Stimulated activated naive CD4-positive, alpha-beta T cell (primary cell): ENCODE data around the gene HNF4A.

Experiments used
- DNase-seq, 6 experiments: peaks; one replicate each; lab custom pipeline; 2025; lab: John Stamatoyannopoulos, UW

HNF4A gene

DNA sequence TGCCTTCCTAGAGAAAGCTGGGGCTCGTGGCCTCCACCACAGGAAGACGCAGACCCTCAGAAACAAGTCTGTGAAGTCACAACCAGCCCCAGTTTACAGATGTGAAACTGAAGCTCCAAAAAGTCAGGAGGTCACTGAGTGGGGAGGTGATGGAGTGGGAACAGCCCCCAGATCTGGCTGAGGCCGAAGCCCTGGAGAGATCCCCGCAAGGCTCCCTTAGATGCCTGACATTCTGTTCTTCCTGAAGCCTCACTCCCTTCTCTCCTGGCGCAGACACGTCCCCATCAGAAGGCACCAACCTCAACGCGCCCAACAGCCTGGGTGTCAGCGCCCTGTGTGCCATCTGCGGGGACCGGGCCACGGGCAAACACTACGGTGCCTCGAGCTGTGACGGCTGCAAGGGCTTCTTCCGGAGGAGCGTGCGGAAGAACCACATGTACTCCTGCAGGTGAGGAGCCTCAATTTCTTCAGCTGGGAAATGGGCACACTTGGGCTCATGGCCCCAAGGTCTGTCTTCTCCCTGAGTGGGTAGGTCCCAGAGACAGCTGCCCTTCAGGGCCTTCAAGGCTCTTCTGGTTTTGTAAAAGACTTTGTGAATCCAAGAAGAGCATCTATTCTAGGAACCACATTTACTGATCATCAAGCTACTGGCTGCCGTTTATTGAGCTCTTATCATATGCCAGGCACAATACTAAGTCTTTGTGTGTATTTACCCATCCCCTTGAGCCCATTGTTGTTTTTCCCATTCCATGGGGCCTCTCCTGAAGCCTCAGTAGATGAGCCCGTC, 50.5 kb downstream of the HNF4A start:
- no peak for DNase-seq

DNA sequence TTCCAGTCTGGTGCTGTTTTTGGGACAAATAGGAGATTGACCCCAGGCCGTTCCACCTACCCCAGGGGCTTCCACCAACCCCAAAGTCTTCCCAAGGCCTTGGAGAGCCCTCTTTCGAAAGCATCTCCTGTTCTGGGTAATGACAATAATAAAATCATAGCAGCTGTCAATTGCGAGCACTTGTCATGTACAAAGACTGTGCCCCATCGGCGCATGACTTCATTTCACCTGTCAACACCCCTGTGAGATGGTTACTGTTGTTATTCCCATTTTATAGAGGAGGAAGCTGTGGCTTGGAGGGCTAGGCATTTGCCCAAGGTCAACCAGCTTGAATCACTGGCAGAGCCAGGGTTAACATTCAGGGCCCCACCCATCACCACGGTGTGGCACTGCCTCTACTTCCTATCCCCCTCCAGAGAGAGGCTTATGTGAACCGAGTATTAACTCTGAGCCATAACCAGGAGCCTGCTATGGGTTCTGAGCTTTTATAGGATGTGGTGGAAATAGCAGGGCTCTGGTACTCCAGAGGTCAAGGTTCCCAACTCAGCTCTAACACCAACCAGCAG, 51.2 kb downstream of the HNF4A start:
- no peak for DNase-seq

DNA sequence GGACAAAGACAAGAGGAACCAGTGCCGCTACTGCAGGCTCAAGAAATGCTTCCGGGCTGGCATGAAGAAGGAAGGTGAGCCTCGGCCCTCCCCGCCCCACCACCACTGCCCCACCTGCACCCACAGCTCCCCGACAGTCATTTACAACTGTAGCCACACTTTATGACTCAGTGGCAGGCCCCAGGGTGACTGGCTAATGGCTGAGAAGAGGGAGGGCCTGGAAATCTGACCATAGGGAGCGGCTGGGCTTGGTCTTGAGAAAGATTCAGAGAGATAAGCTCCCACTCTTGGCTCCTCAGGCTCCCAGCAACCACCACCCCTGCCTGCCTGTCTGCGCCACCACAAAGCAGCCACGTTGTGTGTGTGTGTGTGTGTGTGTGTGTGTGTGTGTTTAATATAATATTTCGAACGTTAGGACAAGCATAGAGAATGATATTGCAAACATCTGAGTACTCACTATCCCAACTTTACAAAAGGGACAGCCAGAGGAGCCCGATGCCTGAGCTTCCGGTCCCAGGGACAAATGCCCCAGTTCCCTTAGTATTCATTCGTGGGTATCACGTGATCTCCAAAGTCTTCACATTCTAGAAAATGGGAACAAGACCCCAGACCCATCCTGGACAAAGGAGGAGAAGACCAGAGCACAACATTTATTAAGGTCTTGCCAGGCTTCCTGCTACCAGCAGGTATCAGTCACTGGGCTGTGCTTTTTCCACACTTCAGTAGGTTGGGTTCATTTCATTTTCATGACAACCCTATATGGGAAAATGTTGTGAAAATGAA, 52.1 kb downstream of the HNF4A start:
- no peak for DNase-seq

DNA sequence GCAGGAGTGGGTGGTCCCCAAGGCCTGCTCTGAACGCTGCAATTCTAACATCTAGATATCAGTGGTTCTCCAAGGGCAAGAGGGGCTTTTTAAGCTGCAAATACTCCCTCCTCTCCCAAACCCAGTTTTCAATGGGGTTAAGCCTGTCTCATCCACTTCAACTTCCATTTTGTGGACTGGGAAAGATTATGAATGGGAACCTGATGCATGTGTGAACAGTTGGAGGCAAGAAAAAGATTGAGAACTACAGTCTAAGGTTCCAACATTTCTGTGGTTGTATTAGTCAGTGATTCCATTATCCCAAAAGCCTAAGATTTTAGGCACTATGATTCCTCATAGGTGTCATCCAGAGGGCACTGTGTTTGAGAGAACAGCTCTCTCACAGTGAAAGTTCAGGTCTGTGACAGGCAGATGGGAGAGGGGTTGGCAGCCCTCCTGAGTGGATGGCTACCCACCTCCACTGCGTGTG, 53.7 kb downstream of the HNF4A start:
- DNase-seq, result no peak

DNA sequence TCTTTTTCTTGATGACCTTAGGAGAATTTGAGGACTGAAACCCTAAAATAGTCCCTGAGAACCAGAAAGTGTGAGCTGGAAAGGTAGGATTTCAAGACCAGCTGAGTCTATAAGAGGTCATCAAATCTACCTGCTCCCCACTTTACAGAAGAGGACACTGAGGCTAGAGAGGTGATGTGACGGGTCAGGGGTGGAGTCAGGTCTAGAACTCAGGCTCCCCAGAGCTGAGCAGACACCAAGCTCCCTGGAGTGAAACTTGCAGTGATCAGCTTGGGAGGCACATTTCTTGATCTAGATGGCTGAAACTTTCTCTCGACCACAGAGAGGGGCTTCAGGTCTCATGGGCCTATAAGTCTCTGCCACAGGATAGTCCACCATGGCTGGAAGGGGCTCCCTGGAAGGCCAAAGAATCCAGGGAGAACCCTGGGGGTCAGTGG, 55.1 kb downstream of the HNF4A start:
- DNase-seq, result no peak

DNA sequence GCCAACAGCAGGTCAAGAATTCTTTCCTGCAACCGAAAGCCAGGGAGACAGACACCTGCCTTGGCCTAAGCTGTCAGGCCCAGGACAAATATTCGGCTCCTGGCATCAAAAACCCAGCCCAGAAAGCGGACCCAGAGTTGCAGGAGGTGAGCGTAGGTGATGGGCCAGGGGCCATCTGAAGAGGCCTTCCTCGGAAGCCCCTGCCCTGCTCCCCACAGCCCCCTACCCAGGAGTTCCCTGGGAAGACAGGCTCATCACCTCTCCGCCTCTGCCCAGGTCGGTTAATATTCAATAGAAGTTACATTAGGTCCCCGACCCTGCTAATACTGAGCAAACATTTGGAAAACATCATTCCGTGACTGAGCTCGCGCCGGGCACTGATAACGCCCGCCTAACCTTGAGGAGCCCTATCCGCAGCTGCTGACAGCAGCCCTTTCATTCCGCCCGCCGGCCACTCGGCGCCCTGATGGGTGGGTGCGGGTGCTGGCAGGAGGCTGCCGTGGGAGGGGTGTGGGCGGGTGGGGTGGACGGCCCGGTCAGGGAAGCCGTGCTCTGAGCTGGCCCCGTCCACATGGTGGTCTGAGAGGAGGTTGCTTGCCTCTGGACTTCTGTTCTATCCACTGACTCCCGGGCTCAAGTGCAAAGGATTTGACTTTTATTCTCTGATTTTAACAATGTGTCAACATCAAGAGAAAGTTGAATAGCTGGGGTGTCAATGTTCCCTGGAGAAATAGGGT, 55.7 kb downstream of the HNF4A start:
- DNase-seq, result no peak

DNA sequence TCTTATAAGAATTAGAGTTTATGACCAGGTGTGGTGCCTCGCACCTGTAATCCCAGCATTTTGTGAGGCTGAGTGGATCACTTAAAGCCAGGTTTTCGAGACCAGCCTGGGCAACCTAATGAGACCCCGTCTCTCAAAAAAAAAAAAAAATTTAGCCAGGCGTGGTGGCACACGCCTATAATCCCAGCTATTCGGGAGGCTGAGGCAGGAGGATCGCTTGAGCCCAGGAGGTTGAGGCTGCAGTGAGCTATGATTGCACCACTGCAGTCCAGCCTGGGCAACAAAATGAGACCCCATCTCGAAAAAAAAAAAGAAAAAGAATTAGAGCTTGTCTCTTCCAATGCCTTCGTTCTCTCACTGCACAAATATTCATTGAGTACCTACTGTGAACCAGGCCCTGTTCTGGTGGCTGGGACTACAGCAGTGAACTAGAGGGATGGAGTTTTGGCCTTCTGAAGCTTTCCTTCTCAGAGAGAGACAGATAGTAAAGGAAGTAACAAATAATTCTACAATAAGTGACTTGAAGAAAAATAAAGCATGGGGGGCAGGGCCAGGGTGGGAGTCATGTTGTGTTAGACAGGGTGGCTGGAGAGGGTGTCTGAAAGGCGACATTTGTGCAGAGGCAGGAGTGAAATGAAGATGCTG, 56.4 kb downstream of the HNF4A start:
- no peak for DNase-seq

DNA sequence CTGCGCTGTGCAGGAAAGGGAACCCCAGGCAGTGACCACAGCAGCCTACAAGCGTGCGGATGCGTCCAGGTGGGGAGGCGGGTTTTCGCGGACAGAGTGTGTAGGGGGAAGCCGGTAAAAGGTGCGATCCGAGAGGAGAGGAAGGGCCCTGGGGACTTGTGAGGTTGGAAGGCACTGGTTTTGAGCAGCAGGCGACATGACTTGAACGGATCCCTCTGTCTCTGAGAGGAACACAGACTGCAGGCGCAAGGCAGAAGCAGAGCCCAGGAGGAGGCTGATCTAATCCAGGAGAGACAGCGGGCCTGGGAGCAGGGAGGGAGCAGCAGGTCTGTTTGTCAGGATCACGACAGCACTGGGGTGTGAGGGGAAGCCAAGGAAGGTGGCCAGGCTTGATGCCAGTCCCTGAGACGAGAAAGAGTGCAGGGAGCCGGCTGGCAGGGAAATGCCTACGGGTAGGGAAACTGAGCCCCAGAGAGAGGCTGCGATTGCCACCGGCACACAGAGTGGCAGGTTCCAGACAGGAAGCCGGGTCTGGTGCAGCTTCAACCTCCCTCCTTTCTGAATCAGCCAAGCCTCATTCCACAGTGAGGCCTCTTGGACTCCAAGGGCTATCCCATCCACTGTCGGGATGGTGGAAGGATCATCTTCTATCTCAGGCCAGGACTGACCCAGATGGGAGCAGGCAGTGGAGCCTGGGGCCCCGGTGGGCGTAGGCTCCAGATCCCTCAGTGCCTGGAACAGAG, 57.1 kb downstream of the HNF4A start:
- no peak for DNase-seq

DNA sequence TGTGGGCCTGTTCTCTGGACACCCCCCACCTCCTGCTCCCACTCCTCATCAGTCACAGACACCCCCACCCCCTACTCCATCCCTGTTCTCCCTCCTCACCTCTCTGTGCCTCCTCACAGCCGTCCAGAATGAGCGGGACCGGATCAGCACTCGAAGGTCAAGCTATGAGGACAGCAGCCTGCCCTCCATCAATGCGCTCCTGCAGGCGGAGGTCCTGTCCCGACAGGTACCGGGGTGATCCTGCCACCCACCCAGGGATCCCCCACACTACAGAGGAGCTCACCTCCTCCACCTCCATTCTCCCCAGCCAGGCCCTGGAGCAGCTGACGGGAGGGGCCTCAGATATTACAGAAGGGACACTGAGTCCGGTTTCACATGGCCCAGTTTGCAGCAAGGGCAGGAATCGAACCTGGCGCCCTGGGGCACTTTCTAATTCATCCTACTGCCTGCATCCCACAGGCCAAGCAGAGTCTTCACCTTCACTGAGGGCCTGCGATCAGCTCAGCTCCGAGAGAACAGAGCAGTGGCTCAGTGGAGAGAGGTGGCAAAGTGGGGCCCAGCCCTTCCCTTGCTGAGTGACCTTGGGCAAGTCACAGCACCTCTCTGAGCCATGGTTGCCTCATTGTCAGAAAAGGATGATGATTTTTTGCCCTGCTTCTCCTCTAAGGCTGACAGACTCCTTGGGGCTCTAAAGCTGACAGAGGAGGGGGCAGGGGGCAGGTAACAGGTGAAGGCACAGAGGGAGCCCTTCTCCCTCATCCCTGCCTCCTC, 58.3 kb downstream of the HNF4A start:
- DNase-seq, result no peak

DNA sequence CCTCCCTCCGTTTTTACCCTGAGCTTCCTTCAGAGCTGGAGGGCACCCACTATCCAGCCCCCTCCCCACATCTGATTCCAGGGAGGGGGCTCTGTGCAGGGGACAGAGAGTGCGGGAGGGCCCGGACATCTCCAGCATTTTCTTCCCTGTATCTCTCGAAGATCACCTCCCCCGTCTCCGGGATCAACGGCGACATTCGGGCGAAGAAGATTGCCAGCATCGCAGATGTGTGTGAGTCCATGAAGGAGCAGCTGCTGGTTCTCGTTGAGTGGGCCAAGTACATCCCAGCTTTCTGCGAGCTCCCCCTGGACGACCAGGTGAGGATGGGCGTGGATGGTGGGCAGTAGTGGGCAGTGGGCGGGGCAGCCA, 58.8 kb downstream of the HNF4A start:
- no peak for DNase-seq

DNA sequence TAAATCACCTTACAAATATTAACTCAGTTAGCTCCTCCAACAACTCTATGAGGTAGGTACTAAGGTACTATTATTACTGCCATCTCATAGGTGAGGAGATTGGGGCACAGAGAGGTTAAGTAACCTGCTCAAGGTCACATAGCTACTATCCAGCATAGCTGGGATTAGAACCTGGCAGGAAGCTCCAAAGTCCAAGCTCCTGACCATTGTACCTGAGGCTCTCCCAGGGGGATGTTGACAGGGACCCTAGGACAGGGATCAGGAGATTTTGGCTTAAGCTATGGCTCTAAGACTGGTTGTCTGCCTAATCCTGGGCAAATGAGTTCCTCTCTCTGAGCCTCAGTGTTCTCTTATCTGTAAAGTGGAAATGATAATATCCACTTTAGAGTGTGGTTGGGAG, 59.3 kb downstream of the HNF4A start:
- no peak for DNase-seq

DNA sequence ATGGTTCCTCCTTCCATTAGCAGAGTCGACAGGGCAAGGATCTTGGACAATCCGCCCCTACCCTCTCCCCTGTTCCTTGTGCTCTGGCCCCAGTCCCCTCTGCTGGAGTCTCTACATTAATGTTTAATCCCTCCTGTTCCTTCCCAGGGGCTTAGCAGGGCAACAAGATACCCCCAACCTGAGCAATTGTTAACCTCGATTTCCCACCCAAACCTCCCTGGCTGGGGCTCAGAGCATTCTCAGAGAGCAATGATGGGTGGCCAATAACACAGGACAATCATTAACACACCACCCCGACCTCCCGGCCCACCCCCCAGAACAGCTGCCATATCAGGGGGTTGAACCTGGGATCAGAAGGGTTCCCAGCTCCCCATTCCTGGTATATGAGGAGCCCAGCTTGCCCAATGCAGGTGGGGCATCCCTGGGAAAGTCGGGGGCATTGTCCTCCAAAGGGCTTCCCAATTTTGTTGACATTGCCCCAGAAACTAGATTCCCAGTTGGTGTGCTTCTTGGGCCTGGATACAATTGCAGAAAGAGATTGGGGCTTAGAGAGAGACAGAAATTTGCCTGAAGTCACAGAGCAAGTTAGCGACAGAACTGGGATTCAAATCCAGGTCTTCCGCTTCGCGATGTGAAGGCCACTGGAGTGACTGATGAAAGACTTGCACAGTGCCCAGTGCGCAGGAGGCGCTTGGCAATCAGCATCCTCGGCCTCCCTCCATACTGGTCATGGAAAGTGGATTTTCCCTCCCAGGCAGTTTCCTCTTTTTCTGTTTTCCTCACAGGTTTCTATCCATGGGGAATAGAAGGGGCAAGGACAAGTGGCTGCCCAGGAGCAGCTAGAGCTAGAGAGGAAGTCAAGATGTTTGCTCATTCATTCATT, 60.6 kb downstream of the HNF4A start:
- DNase-seq, result no peak

DNA sequence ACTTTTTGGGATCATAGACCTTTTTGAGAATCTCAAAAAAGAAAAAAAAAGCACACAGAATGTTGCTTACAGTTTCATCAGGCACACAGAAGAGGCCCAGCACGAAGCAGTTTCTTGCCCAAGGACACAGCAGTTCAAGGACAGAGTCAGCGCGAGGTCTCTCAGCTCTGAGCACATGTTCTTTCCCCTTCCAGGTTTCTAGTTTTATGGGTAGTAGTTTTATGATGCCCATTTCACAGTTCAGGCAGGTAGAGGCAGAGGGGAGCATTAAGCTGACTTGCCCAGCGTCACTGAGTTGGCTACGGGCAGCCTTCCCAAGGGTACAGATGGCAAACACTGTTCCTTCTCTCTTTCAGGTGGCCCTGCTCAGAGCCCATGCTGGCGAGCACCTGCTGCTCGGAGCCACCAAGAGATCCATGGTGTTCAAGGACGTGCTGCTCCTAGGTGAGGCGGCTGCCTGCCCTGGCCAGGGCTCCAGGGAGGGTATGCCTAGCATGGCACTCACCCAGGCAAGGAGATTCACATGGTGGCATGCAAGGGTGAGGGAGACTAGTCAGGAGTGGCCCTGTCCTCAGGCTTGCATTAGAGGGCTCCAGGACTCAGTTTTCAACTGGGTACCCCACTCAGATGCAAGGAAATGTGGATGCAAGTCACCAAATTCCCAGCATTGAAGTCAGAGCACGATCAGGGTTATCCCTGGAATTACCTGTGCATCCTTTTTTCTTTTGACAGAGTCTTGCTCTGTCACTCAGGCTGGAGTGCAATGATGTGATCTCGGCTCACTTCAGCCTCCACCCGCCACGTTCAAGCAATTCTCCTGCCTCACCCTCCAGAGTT, 62.8 kb downstream of the HNF4A start:
- DNase-seq, result no peak

DNA sequence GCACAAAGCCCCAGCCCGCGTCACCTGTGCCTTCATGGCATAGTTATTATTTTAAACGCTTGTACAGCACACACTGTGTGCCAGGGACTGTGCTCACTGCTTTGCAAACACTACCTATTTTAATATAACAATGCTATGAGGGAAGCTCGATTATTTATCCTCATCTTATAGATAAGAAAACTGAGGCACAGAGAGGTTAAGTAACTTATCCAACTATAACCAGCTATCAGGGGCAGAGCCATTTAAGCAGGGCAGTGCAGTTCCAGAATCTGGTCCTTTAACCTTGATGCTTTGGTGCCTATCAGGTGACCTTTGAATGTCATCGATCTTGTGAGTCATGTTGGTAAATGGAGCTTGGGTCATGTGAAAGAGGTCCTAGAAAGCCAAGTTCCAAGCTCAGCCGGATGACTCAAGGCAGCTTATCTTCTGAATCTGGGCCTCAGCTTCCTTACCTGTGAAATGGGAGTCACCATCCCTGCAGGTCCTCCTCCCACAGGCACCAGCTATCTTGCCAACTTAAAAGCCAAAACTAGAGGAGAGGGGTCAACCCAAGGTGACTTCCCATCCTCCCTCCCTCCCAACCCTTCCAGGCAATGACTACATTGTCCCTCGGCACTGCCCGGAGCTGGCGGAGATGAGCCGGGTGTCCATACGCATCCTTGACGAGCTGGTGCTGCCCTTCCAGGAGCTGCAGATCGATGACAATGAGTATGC, 63.8 kb downstream of the HNF4A start:
- DNase-seq, result no peak

DNA sequence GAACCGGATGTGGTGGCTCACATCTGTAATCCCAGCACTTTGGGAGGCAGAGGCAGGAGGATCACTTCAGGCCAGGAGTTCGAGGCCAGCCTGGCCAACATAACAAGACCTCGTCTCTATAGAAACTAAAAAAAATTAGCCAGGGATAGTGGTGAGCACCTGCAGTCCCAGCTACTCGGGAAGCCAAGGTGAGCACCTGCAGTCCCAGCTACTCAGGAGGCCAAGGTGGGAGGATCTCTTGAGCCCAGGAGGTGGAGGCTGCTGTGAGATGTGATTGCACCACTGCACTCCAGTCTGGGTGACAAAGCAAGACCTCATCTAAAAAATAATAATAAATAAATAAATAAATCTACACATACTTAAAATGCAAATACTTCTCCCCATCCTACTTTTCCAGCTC, 65.0 kb downstream of the HNF4A start:
- DNase-seq, result no peak

DNA sequence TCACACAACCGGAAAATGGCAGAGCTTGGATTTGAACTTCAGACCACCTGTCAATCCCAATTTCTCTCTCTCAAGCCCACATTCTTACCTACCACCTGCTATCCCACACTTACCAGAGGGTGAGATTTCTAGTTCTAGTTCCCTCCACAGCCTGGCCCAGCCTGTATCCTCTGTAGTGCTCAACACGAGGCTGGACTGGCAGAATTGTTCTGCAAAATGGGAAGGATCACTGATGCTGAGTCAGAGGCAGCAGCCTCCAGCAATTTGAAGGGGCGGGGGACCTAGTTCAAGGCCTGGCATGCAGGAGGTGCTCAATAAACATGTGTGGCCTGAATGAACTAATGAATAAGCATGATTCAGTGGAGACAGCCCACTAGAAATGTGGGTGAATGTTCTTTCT, 66.6 kb downstream of the HNF4A start:
- DNase-seq, result no peak

DNA sequence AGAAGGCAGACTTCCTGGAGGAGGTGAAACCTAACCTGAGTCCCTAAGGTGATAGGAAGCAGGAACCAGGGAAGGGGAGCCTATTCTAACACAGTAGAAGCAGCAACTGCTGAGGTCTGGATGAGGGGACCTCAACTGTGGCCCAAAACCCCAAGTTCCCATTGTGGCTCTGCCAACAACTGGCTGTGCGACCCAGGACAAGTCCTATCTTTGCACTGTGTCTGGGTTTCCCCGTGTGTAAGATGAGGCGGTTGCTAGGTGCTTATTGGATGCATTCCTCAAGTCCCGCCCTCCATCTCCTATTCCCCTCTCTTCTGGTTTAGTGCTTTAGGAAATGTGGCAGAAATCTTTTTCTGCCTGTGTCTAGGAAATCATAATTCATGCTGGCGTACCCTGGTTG, 68.0 kb downstream of the HNF4A start:
- no peak for DNase-seq

DNA sequence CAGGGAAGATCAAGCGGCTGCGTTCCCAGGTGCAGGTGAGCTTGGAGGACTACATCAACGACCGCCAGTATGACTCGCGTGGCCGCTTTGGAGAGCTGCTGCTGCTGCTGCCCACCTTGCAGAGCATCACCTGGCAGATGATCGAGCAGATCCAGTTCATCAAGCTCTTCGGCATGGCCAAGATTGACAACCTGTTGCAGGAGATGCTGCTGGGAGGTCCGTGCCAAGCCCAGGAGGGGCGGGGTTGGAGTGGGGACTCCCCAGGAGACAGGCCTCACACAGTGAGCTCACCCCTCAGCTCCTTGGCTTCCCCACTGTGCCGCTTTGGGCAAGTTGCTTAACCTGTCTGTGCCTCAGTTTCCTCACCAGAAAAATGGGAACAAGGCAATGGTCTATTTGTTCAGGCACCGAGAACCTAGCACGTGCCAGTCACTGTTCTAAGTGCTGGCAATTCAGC, 68.6 kb downstream of the HNF4A start:
- no peak for DNase-seq
